Activated naive CD4-positive, alpha-beta T cell treated with anti-CD3 and anti-CD28 coated beads, Interleukin-2, amount 10 ng/mL, durations not matched to agents 7 days and 5 days (primary cell): Measurements from ENCODE around the gene KSR1.

Experiments
- CTCF ChIA-PET: fragments of 350-600 bp; sonication (Branson Sonifier 250); formaldehyde crosslinking; loops from one replicate; lab custom pipeline; 2021; ENCODE audit warnings: antibody characterized with exemption; lab: Charles Lee
- DNase-seq: peaks from one replicate; pipeline ENCODE4 v3.0.0-alpha.2; 2020
- H3K27ac Mint-ChIP-seq: one replicate; pipeline ENCODE4 v1.8.0; 2021; ENCODE audit warnings: mild to moderate bottlenecking, moderate library complexity, mixed read lengths
- H3K27me3 Mint-ChIP-seq: one replicate; pipeline ENCODE4 v1.8.0; 2021; ENCODE audit warnings: mild to moderate bottlenecking, mixed read lengths
- H3K36me3 Mint-ChIP-seq: one replicate; pipeline ENCODE4 v1.8.0; 2021; ENCODE audit warnings: mixed read lengths
- H3K4me1 Mint-ChIP-seq: one replicate; pipeline ENCODE4 v1.8.0; 2021; ENCODE audit warnings: mixed read lengths
- H3K4me3 Mint-ChIP-seq: one replicate; pipeline ENCODE4 v1.8.0; 2021; ENCODE audit warnings: mild to moderate bottlenecking, moderate library complexity, mixed read lengths
- H3K9me3 Mint-ChIP-seq: one replicate; pipeline ENCODE4 v1.8.0; 2021; ENCODE audit warnings: mixed read lengths

The KSR1 gene

DNA sequence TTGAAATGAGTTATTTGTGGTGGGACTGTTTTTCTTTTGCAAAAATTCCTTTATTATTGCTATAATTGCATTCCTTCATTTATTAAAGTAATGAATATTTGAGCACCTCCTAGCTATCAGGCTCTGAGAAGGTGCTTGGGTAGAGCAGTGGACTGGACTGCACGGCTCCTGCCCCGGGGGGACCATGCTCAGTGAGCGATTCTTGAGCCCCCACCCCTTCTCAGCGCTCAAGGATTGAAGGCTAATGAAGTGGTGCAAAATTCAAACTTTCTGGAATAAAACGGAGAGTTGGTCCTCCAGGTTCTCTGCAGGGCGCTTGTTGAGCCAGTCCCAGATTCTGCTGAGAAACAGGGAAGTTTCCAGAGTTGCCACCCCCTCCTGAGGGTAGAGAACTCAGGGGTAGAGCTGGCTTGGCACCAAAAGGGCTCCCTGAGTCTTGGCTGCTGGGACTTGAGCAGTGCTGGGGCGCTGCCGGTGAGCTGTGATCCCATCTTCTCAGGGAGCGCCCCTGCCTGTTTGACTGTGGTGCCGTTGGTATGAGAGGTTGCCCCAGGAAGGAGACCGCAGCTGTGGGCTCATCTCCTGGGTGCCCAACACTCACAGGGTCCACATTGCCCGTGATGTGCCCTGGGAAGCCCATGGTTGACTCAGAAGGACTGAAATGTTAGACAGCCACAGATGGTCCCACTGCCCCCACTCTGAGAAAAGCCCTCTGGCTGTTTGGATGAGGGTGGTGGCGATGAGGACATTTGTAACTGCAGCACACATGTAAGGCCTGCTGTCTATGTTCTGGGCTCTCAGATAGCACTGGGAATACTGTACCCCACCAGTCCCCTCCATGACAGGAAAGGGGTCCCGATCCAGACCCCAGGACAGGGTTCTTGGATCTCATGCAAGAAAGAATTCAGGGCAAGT is 20.0 kb downstream of the KSR1 start:
- Mint-ChIP-seq H3K36me3 (peaks cover 8% of the 10 kb centered on the region), H3K27ac (peak overlapping the region; percentile 97), H3K4me1 (peaks cover 96% of the 10 kb centered on the region), H3K9me3 (no peaks in the 10 kb centered on the region), H3K27me3 (no peaks in the 10 kb centered on the region), H3K4me3 (peak overlapping the region; percentile 66)
- DNase-seq: no peak
- CTCF ChIA-PET: interaction anchor here (1.6 kb wide), 1 partner anchor 104 kb away, joined by 3 read pairs; no protein-coding TSS in a partner anchor

DNA sequence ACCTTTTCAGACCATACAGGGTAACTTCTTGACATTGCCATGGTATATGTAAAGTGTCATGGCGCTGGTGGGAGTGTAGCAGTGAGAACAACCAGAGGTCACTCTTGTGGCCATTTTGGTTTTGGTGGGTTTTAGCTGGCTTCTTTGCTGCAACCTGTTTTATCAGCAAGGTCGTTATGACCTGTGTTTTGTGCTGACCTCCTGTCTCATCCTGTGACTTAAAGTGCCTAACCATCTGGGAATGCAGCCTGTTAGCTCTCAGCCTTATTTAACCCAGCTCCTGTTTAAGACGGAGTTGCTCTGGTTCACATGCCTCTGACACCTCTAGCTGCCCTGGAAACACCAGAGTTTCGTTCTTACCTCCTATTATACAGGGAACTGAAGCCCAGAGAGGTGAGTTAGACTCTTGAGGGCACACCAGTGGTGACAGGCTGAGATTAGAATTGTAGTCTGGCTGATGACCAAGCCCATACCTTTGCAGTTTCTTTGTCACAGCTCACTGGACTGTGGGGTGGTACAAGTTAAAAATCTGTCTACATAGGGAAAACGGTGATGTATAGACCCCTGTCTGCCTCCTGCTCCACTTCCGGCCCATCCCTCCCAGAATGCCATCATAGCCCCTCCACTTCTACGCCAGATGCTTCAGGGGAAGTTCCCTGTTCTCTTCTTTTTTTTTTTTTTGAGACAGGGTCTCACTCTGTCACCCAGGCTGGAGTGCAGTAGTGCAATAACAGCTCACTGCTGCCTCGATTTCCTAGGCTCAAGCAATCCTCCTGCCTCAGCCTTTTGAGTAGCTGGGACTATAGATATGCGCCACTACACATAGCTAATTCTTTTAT is 21.0 kb downstream of the KSR1 start:
- Mint-ChIP-seq H3K36me3 (peaks cover 12% of the 10 kb centered on the region), H3K9me3 (no peaks in the 10 kb centered on the region), H3K4me1 (peaks cover 96% of the 10 kb centered on the region), H3K27me3 (no peaks in the 10 kb centered on the region), H3K27ac (no peak overlapping the region), H3K4me3 (no peak overlapping the region)
- no peak for DNase-seq
- CTCF ChIA-PET: no interaction called here

- Mint-ChIP-seq H3K36me3 (peaks cover 12% of the 10 kb centered on the region), H3K27me3 (no peaks in the 10 kb centered on the region), H3K27ac (no peak overlapping the region), H3K4me3 (no peak overlapping the region), H3K4me1 (peaks cover 96% of the 10 kb centered on the region), H3K9me3 (no peaks in the 10 kb centered on the region)
- DNase-seq: no peak
- CTCF ChIA-PET: no interaction called here
These were observed 21.9 kb downstream of the KSR1 start for GRCh38 chr17:27477971-27478684.

GRCh38 chr17:27478901-27479538 is 22.8 kb downstream of the KSR1 start:
- CTCF ChIA-PET: no interaction called here
- Mint-ChIP-seq H3K9me3 (no peaks in the 10 kb centered on the region), H3K27ac (no peak overlapping the region), H3K4me3 (no peak overlapping the region), H3K27me3 (no peaks in the 10 kb centered on the region), H3K36me3 (peaks cover 12% of the 10 kb centered on the region), H3K4me1 (peaks cover 94% of the 10 kb centered on the region)
- peak; percentile 37 for DNase-seq

- DNase-seq: no peak
- peaks cover 85% of the 10 kb centered on the region for H3K4me1 Mint-ChIP-seq
- H3K27me3 Mint-ChIP-seq: no peaks in the 10 kb centered on the region
- H3K4me3 Mint-ChIP-seq: no peak overlapping the region
- H3K9me3 Mint-ChIP-seq: no peaks in the 10 kb centered on the region
- H3K36me3 Mint-ChIP-seq: peaks cover 12% of the 10 kb centered on the region
- CTCF ChIA-PET: interaction anchor here (0.6 to 2.9 kb wide), 3 partner anchors 13 to 79 kb away, joined by 3 to 10 read pairs (median 10); partner anchors contain the start of gene KSR1
- peak overlapping the region; percentile 11 for H3K27ac Mint-ChIP-seq
These were observed 23.6 kb downstream of the KSR1 start for GRCh38 chr17:27479838-27480237.

GRCh38 chr17:27480699-27481098 is 24.5 kb downstream of the KSR1 start:
- CTCF ChIA-PET: interaction anchor here (1.2 to 2.9 kb wide), 3 partner anchors 13 to 121 kb away, joined by 3 to 10 read pairs (median 10); partner anchors contain the start of gene KSR1
- Mint-ChIP-seq H3K4me1 (peaks cover 78% of the 10 kb centered on the region), H3K9me3 (no peaks in the 10 kb centered on the region), H3K27me3 (no peaks in the 10 kb centered on the region), H3K4me3 (no peak overlapping the region), H3K36me3 (peaks cover 14% of the 10 kb centered on the region), H3K27ac (peak overlapping the region; percentile 93)
- no peak for DNase-seq

- H3K4me3 Mint-ChIP-seq: no peak overlapping the region
These were observed 25.1 kb downstream of the KSR1 start for GRCh38 chr17:27481327-27481726.

DNA sequence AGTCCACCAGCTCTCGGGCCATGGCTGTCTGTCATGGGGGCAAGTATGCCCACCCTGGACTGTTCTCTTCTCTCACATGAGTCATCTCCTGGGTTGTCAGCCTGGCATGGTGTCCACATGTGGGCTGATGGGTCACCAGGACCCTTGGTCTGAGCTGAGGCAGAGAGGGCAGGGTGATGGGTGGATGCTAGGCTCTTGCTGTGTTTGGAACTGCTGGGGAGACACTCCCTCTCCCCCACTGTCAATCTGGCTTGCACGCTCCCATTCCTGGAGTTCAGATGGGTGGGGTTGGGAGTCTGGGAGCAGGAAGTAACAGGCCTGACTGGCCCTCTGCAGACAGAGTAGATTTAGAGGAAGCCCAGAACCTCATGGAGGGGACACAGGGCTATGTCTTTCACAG is 28.9 kb downstream of the KSR1 start:
- Mint-ChIP-seq H3K36me3 (peaks cover 20% of the 10 kb centered on the region), H3K9me3 (no peaks in the 10 kb centered on the region), H3K27ac (no peak overlapping the region), H3K4me3 (no peak overlapping the region), H3K27me3 (no peaks in the 10 kb centered on the region), H3K4me1 (peaks cover 48% of the 10 kb centered on the region)
- DNase-seq: no peak
- CTCF ChIA-PET: interaction anchor here (0.8 kb wide), 1 partner anchor 11 kb away, joined by 3 read pairs; no protein-coding TSS in a partner anchor

More at GRCh38 chr17:27481327-27481726, 25.1 kb downstream of the KSR1 start:
- CTCF ChIA-PET: interaction anchor here (1.2 to 2.9 kb wide), 3 partner anchors 14 to 121 kb away, joined by 3 to 10 read pairs (median 10); partner anchors contain the start of gene KSR1
- peak; percentile 82 for DNase-seq
- peak overlapping the region; percentile 93 for H3K27ac Mint-ChIP-seq
- peaks cover 17% of the 10 kb centered on the region for H3K36me3 Mint-ChIP-seq
- H3K4me1 Mint-ChIP-seq: peaks cover 76% of the 10 kb centered on the region
- H3K9me3 Mint-ChIP-seq: no peaks in the 10 kb centered on the region
- H3K27me3 Mint-ChIP-seq: no peaks in the 10 kb centered on the region

DNA sequence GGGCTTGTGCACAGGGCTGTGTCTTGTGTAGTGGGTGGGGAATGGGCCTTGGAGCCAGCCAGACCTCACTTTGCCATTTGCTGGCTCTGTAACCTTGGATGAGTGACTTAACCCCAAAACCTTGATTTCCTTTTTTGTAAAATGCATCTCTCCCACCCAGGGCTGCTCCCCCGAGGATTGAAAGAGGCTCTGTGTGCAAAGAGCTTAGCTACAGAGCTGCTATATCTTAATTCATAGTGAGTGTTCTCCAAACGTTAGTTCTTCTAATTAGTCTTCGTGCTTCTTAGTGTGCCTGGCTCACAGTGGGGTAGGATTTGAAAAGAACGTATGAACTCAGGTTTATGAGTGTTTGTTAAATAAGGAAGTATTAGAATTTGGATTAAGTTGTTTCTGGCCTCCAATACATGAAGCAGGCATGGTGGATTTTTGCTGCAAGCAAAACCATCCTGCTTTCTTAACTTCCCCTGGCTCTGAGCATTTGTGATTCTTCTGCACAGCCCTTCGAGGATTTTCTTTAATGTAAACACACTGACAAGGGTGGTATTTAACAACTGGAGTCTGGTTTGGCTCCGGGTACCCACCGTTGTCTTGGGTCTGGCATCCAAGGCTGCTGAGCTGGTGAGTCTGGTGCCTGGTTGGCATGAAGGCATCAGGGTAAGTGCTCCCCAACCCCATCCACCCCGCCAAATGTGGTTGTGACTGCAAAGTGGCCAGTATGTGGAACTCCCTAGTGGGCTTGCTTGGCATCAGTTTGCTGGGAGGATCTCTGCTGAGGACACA is 29.7 kb downstream of the KSR1 start:
- H3K9me3 Mint-ChIP-seq: no peaks in the 10 kb centered on the region
- H3K4me3 Mint-ChIP-seq: no peak overlapping the region
- peaks cover 20% of the 10 kb centered on the region for H3K36me3 Mint-ChIP-seq
- peaks cover 40% of the 10 kb centered on the region for H3K4me1 Mint-ChIP-seq
- CTCF ChIA-PET: no interaction called here
- H3K27ac Mint-ChIP-seq: peak overlapping the region; percentile 55
- H3K27me3 Mint-ChIP-seq: no peaks in the 10 kb centered on the region
- no peak for DNase-seq

- CTCF ChIA-PET: no interaction called here
- Mint-ChIP-seq H3K4me1 (peaks cover 31% of the 10 kb centered on the region), H3K36me3 (peaks cover 18% of the 10 kb centered on the region), H3K4me3 (no peak overlapping the region), H3K9me3 (no peaks in the 10 kb centered on the region), H3K27ac (no peak overlapping the region), H3K27me3 (no peaks in the 10 kb centered on the region)
- DNase-seq: no peak
These were observed 30.5 kb downstream of the KSR1 start for GRCh38 chr17:27486741-27487140.

DNA sequence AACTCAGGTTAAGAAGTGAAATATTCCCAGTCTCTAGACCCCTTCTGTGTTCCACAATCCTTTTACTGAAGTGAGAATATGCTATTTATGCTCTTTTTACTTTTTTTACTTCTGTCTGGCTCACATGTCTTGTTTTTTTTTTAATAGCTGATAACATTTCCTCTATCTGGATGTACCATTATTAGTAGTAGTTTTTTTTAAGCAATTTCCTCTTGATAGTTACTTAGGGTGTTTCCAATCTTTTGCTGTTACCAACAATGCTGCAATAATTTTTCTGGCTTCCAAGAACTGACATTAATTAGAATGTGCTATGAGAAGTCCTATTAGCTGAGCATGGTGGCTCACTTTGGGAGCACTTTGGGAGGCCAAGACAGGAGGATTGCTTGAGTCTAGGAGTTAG is 32.0 kb downstream of the KSR1 start:
- H3K9me3 Mint-ChIP-seq: no peaks in the 10 kb centered on the region
- CTCF ChIA-PET: interaction anchor here (1.2 kb wide), 1 partner anchor 86 kb away, joined by 3 read pairs; no protein-coding TSS in a partner anchor
- H3K27ac Mint-ChIP-seq: no peak overlapping the region
- peaks cover 17% of the 10 kb centered on the region for H3K36me3 Mint-ChIP-seq
- no peak for DNase-seq
- no peak overlapping the region for H3K4me3 Mint-ChIP-seq
- no peaks in the 10 kb centered on the region for H3K27me3 Mint-ChIP-seq
- peaks cover 17% of the 10 kb centered on the region for H3K4me1 Mint-ChIP-seq

DNA sequence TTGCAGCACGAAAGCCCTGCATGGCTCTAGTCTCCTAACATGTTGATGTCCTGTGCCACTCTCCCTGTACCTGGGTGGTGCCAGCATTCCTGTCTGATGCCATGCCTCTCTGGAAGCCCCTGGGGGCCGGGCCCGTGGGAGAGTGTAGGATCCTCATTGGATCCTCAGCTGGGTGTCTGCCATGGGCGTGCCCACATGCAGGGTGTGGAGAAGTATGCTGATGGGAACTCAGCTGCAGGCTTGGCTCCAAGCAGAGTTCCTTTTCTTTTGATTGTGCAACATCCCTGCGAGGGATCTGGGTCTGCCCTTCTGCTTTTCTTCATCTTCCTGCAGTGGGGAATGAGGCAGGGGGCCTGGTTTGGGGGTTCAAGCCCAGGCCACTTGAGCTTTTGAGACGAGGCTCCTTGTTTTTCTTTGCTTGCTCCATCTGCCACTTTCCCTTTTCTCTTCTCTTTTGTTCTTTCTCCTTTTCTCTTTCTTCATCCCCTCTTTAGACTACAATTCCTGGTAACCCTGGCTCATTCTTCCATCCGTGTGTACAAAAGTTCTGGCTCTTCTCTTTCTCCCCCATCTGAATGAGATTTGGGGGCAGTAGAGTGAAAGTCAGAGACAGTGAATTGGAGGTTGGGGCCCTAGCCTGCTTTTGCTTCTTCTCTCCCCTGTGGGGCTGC is 32.9 kb downstream of the KSR1 start:
- H3K36me3 Mint-ChIP-seq: peaks cover 17% of the 10 kb centered on the region
- no peak overlapping the region for H3K4me3 Mint-ChIP-seq
- no peaks in the 10 kb centered on the region for H3K27me3 Mint-ChIP-seq
- H3K27ac Mint-ChIP-seq: no peak overlapping the region
- peaks cover 13% of the 10 kb centered on the region for H3K4me1 Mint-ChIP-seq
- CTCF ChIA-PET: interaction anchor here (1.2 kb wide), 1 partner anchor 85 kb away, joined by 3 read pairs; no protein-coding TSS in a partner anchor
- no peak for DNase-seq
- H3K9me3 Mint-ChIP-seq: no peaks in the 10 kb centered on the region
